VCaP (cell line): ENCODE data around the gene FRMPD2.
A peak's percentile ranks its signal among the peaks of the same experiment; 100 is the strongest.
"Not testable (repeated sequence)": the region's sequence is repeated elsewhere in the genome, so short reads cannot be mapped to it uniquely, and the experiment has no call there.

Source experiments
- H3K27ac ChIP-seq: fragments of 450-650 bp; 2 replicates; pipeline ENCODE4 v1.5.1; 2017
- CTCF ChIP-seq: fragments of 450-650 bp; conservative IDR thresholded peaks from 2 replicates; pipeline ENCODE4 v1.5.1; 2017; ENCODE audit warnings: mild to moderate bottlenecking, moderate library complexity

Gene FRMPD2

GRCh38 chr10:48195803-48196202, 78.7 kb downstream of the FRMPD2 start:
- TF ChIP-seq CTCF: no peak

GRCh38 chr10:48194830-48195229, 79.7 kb downstream of the FRMPD2 start:
- no peak overlapping the region for H3K27ac ChIP-seq
- no peak for TF ChIP-seq CTCF

More at GRCh38 chr10:48195803-48196202, 78.7 kb downstream of the FRMPD2 start:
- H3K27ac ChIP-seq: peak overlapping the region; percentile 56; the same call in 1 of the 2 replicates

GRCh38 chr10:48193556-48193955, 80.9 kb downstream of the FRMPD2 start:
- TF ChIP-seq CTCF: no peak
- H3K27ac ChIP-seq: no peak overlapping the region

DNA sequence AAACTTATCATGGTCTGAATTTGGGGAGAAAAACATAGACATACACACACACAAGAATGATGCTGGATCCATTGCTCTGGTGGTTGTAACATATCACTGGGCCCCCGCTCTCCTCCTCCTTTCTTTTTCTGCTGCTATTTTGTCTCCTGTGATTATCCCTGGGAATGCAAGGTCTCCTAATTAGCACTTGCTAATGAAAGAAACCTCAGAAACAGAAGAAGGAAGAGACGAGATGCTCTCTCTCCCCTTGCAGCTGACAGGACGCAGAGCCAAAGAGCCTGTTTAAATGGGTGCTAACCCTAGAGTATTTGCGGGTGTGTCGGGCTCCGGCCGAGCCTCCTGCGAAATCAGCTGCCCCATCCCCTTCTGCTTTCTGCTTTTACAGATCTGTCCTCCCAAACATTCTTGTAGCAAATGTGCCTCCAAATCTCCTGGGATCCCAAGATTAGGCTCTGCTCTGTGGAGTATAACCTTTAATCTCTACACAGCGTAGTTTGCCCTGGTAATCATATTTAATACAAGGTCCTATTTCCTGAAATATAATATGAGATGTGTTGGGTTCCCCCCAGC, 81.5 kb downstream of the FRMPD2 start:
- no peak overlapping the region for H3K27ac ChIP-seq
- no peak for TF ChIP-seq CTCF

GRCh38 chr10:48187713-48188485, 86.6 kb downstream of the FRMPD2 start:
- no peak for TF ChIP-seq CTCF
- H3K27ac ChIP-seq: no peak overlapping the region

DNA sequence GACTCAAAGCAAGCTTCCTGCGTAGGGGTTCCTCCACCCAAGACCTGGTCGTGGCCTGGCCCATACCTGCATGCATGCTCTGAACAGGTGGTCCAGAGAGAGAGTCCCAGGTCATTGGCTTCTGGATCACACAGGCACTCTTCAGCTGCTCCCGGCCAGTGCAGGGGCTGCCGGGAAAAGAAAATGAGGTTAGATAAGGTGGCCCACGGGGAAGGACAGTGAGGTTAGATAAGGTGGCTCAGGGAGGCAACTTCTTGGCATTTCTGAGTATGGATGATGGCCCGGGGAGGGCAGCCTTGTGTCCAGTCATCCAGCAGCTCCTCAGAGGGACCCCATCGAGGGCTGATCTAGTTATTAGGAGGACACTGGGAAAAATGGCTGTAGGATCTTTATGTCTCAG, 87.4 kb downstream of the FRMPD2 start:
- no peak overlapping the region for H3K27ac ChIP-seq
- TF ChIP-seq CTCF: no peak

DNA sequence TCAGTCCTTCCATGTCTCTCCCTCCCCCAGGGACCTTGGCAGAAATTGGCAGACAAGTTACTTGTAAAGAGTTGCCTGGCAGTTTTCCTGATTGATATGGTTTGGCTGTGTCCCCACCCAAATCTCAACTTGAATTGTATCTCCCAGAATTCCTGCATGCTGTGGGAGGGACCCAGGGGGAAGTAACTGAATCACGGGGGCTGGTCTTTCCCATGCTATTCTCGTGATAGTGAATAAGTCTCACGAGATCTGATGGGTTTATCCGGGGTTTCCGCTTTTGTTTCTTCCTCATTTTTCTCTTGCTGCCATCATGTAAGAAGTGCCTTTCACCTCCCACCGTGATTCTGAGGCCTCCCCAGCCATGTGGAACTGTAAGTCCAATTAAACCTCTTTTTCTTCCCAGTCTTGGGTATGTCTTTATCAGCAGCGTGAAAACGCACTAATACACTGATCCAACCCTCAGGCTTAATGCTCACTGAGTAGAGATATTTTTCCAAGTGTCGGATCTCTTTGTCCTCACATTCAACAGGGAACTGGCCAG, 88.2 kb downstream of the FRMPD2 start:
- not testable (repeated sequence) for H3K27ac ChIP-seq

- no peak overlapping the region for H3K27ac ChIP-seq
- TF ChIP-seq CTCF: no peak
These were observed 90.3 kb downstream of the FRMPD2 start for GRCh38 chr10:48184224-48184623.

DNA sequence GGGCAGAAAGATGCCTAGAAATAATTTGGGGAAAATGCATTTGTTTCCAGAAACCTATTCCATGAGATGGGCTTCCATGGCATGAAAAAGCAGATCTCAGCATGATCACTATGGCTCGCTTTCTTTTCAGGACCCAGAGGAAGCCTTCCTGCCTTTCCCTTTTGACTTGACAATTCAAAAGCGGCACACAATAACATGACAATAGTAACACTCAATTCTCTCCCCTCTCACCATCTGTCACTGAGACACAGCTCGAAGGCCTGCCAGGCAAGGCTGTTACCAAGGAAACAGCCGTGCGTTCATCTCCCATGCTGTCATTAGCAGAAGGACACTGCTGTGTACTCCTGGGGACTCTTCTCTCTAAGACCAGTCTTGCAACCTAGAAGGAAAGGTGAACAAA, 101.8 kb downstream of the FRMPD2 start:
- H3K27ac ChIP-seq: not testable (repeated sequence)

GRCh38 chr10:48160670-48161069, 113.8 kb downstream of the FRMPD2 start:
- H3K27ac ChIP-seq: not testable (repeated sequence)

DNA sequence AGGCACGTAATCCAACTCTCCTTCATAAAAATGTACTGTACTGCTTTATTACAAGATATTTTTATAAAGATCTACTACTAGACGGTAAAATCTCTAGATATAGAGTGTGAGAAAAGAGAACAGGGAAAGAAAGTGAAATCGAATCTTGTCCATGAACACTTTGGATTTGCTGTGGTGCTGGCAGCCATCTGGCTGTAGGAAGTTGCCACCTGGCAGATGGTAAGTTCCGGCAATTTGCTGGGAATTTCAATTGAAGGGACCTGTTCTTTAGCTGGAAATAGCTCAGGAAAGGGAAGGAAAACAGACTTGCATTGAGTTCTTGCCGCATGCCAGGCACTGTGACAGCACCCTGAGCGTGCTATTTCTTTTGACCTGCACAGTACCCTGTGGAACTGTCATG, 114.3 kb downstream of the FRMPD2 start:
- H3K27ac ChIP-seq: not testable (repeated sequence)
